NB4 (cell line): Measurements from ENCODE around the gene RSRC1.

Experiments
- DNase-seq: peaks from one replicate; pipeline ENCODE4 v3.0.0; 2010; ENCODE audit warnings: low read depth
- H3K4me3 ChIP-seq: one replicate; pipeline ENCODE4 v1.5.1; 2011; ENCODE audit warnings: mild to moderate bottlenecking, low read depth, low read length, moderate library complexity
- MYC ChIP-seq: IDR thresholded peaks from 2 replicates; pipeline ENCODE4 v1.6.1; 2011; ENCODE audit warnings: low read depth, low read length
- POLR2A ChIP-seq: IDR thresholded peaks from 2 replicates; pipeline ENCODE4 v1.6.1; 2011; ENCODE audit warnings: mild to moderate bottlenecking; ENCODE audit not compliant: insufficient read length; ENCODE audit errors: extremely low read depth
- TF ChIP-seq, protein P1 (sequence below): IDR thresholded peaks from 2 replicates; pipeline ENCODE4 v1.6.1; 2011; ENCODE audit warnings: low read depth, low read length
- TF ChIP-seq, protein P2 (sequence below): IDR thresholded peaks from one replicate; pipeline ENCODE4 v1.5.1; 2012; ENCODE audit warnings: low read depth, low read length

Gene RSRC1

DNA sequence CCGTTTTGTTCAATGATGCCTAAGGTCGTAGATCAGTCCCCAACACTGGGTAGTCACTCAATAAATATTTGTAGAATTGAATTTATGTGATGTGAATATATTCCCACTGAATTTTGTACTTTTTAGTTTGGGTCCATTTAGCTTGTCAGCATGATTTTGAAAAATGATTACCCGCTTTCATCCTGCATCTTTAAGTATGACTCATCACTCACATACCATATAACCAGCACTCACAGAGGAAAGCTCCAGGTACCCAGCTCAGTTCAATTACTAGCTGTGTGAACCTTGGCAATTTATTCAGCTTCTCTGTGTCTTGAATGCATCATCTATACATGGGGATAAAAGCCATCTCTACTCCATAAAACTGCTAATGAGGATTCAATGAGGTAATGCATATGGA, 458.9 kb downstream of the RSRC1 start:
- no peak overlapping the region for H3K4me3 ChIP-seq
- TF ChIP-seq, protein P1, sequence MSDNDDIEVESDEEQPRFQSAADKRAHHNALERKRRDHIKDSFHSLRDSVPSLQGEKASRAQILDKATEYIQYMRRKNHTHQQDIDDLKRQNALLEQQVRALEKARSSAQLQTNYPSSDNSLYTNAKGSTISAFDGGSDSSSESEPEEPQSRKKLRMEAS = no peak
- TF ChIP-seq MYC (no peak), POLR2A (no peak)
- TF ChIP-seq, protein P2, sequence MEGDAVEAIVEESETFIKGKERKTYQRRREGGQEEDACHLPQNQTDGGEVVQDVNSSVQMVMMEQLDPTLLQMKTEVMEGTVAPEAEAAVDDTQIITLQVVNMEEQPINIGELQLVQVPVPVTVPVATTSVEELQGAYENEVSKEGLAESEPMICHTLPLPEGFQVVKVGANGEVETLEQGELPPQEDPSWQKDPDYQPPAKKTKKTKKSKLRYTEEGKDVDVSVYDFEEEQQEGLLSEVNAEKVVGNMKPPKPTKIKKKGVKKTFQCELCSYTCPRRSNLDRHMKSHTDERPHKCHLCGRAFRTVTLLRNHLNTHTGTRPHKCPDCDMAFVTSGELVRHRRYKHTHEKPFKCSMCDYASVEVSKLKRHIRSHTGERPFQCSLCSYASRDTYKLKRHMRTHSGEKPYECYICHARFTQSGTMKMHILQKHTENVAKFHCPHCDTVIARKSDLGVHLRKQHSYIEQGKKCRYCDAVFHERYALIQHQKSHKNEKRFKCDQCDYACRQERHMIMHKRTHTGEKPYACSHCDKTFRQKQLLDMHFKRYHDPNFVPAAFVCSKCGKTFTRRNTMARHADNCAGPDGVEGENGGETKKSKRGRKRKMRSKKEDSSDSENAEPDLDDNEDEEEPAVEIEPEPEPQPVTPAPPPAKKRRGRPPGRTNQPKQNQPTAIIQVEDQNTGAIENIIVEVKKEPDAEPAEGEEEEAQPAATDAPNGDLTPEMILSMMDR = no peak
- DNase-seq = no peak

DNA sequence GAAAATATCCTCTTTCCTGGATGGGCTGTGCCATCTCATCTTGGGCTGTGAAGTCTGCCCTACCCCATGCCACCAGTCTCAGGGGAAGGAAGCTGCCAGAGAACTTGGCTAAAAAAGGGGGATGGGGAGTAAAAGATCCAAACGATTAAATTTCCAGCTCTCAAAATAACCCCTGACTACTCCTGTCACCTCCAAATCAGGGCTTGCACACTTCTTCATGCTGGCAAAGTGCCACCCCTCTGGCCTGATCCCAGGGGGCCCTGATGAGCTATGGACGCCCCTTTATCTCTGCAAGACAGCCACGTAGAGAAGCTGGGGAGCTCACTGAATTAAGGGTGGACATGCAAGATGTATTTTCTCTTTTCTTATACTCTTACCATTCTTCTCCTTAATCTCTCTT, 459.9 kb downstream of the RSRC1 start:
- H3K4me3 ChIP-seq = no peak overlapping the region
- DNase-seq = no peak
- TF ChIP-seq POLR2A = no peak
- TF ChIP-seq, protein P1 = no peak
- TF ChIP-seq, protein P2 = no peak
- no peak for TF ChIP-seq MYC

DNA sequence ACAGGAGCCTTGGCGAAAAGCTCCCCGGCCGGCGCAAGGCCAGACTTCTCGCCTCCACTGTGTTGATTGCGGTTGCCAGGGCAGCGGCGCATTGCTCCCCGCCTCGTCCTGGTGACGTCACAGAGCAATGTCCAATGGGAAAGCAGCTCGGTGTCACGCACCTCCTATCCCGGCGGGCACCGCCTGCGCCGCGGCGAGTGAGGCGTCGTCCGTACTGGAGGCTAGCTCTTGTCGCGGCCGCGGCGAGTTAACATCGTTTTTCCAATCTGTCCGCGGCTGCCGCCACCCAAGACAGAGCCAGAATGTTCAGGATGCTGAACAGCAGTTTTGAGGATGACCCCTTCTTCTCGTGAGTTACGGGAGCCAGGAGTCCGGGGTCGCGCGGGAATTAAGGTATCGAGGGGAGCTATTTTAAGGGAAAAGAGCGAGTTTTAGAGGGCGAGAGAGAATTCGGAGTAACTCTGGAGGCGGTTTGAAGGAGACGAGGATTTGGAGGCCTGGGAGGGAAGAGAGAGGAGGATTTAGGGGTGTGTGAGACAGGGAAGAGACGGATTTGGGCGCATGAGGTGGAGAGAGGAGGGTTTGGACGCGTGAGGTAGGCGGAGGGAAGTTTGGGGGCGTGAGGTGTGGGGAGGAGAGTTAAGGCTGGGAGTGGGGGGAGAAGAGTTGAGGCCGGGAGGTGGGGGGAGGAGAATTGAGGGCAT, 461.3 kb downstream of the RSRC1 start, which contains the start of gene MLF1:
MLF1 (plus strand) TSS at position 196 of the 704 bp plus-strand sequence; CDS start at position 303, 107 bp downstream.
- DNase-seq = no peak
- TF ChIP-seq MYC = no peak
- TF ChIP-seq, protein P2 = no peak
- H3K4me3 ChIP-seq = no peak within 1 kb of the TSS

DNA sequence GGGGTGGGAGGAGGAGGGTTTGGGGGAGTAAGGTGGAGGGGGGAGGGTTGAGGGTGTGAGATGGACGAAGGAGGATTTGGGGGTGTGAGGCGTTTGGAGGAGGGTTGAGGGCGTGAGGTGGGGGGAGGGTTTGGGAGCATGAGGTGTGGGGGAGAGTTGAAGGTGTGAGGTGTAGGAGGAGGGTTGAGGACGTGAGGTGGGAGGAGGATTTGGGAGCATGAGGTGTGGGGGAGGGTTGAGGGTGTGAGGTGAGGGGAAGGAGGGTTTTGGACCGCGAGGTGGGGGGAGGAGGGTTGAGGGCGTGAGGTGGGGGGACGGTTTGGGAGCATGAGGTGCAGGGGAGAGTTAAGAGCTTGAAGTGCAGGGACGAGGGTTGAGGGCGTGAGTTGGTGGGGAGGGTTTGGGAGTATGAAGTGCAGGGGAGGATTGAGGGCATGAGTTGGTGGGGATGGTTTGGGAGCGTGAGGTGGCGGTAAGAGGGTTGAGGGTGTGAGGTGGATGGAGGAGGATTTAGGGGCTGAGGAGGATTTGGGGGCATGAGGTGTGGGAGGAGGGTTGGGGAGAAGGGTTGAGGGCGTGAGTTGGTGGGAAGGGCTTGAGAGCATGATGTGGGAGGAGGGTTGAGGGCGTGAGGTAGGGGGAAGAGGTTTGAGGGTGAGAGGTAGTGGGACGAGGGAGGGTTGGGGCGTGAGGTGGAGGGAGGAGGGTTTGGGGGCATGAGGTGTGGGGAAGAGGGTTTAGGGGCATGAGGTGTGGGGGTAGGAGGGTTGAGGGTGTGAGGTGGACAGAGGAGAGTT, 462.3 kb downstream of the RSRC1 start:
- TF ChIP-seq POLR2A = no peak
- TF ChIP-seq, protein P1 = no peak
- TF ChIP-seq, protein P2 = no peak
- no peak for TF ChIP-seq MYC
- no peak overlapping the region for H3K4me3 ChIP-seq
- no peak for DNase-seq

DNA sequence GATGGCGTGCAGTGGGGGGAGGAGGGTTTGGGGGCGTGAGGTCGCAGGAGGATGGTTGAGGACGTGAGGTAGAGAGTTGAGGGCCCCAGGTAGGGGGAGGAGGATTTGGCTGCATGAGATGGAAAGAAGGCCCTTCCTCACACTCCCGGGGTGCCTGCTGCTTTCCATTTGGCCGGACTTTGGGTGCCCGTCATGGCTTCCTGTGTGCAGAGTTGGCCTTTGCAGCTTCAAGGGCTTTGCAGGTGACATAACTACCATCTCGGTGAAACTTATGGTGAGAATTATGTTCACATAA, 462.8 kb downstream of the RSRC1 start:
- no peak for DNase-seq
- no peak for TF ChIP-seq POLR2A
- no peak for TF ChIP-seq MYC
- TF ChIP-seq, protein P2 = no peak
- TF ChIP-seq, protein P1 = no peak

More for the DNA sequence above, 462.8 kb downstream of the RSRC1 start:
- no peak overlapping the region for H3K4me3 ChIP-seq
